HepG2 (cell line): ENCODE results near the gene EFEMP2. TPM values are rescaled to one million over a fixed set of nuclear protein-coding genes. Genes with fewer than 3 reads are reported as not detected.

Experiments used
- AKAP8 ChIP-seq: sonication (generic); formaldehyde crosslinking; IDR thresholded peaks from 2 replicates; pipeline ENCODE4 v1.5.1; 2020; ENCODE audit warnings: mild to moderate bottlenecking, missing genetic modification reagents
- KDM4B ChIP-seq: sonication (generic); formaldehyde crosslinking; IDR thresholded peaks from 2 replicates; pipeline ENCODE4 v1.4.0; 2020; ENCODE audit warnings: missing genetic modification reagents
- MED1 ChIP-seq: sonication (generic); formaldehyde crosslinking; IDR thresholded peaks from 2 replicates; pipeline ENCODE4 v1.4.0; 2020; ENCODE audit warnings: missing genetic modification reagents
- MIER3 ChIP-seq: IDR thresholded peaks from 2 replicates; pipeline ENCODE4 v1.6.1; 2016; ENCODE audit warnings: missing compliant biosample characterization, borderline replicate concordance
- MTF1 ChIP-seq: sonication (generic); formaldehyde crosslinking; IDR thresholded peaks from 2 replicates; pipeline ENCODE4 v1.5.0; 2020; ENCODE audit warnings: missing genetic modification reagents
- SNAI1 ChIP-seq: sonication (generic); formaldehyde crosslinking; IDR thresholded peaks from 2 replicates; pipeline ENCODE4 v1.5.0; 2020; ENCODE audit warnings: mild to moderate bottlenecking, missing genetic modification reagents, borderline replicate concordance
- SP5 ChIP-seq: IDR thresholded peaks from 2 replicates; pipeline ENCODE4 v1.6.1; 2016; ENCODE audit warnings: low read depth, borderline replicate concordance
- SRSF1 ChIP-seq: fragments of 200-400 bp; formaldehyde crosslinking; optimal IDR thresholded peaks from 2 replicates; pipeline ENCODE3; 2017; ENCODE audit warnings: mild to moderate bottlenecking, low read depth, low read length, moderate library complexity
- TCF7 ChIP-seq: sonication (generic); IDR thresholded peaks from 2 replicates; pipeline ENCODE4 v1.6.1; 2016; ENCODE audit warnings: antibody characterized with exemption, low read depth
- YY1 ChIP-seq: IDR thresholded peaks from 2 replicates; pipeline ENCODE4 v1.6.1; 2011; ENCODE audit warnings: low read length, low read depth, moderate library complexity, mild to moderate bottlenecking; ENCODE audit not compliant: insufficient read depth, insufficient replicate concordance
- ZBTB33 ChIP-seq: sonication (generic); formaldehyde crosslinking; IDR thresholded peaks from 2 replicates; pipeline ENCODE4 v1.4.0; 2020; ENCODE audit warnings: missing genetic modification reagents
- ZBTB40 ChIP-seq, 2 experiments: fragments of 450-650 bp in 1 of 2; sonication (generic) in 1 of 2; formaldehyde crosslinking in 1 of 2; IDR thresholded peaks; 2 replicates each; pipeline versions ENCODE4 v1.6.1 to v1.8.0; 2016 to 2022; ENCODE audit warnings: antibody characterized with exemption in 1 of 2, mild to moderate bottlenecking in 1 of 2, missing genetic modification reagents in 1 of 2
- ZBTB42 ChIP-seq: sonication (generic); formaldehyde crosslinking; IDR thresholded peaks from 2 replicates; pipeline ENCODE4 v1.5.0; 2020; ENCODE audit warnings: mild to moderate bottlenecking, missing genetic modification reagents
- ZNF12 ChIP-seq: sonication (generic); formaldehyde crosslinking; IDR thresholded peaks from 2 replicates; pipeline ENCODE4 v1.5.0; 2020; ENCODE audit warnings: missing genetic modification reagents
- ZNF264 ChIP-seq: sonication (generic); formaldehyde crosslinking; IDR thresholded peaks from 2 replicates; pipeline ENCODE4 v1.4.0; 2020; ENCODE audit warnings: missing genetic modification reagents
- ZNF335 ChIP-seq: sonication (generic); formaldehyde crosslinking; IDR thresholded peaks from 2 replicates; pipeline ENCODE4 v1.4.0; 2020; ENCODE audit warnings: missing genetic modification reagents
- ZNF414 ChIP-seq: sonication (generic); formaldehyde crosslinking; IDR thresholded peaks from 2 replicates; pipeline ENCODE4 v1.5.0; 2020; ENCODE audit warnings: missing genetic modification reagents
- ZNF543 ChIP-seq: sonication (generic); formaldehyde crosslinking; IDR thresholded peaks from 2 replicates; pipeline ENCODE4 v1.4.0; 2020; ENCODE audit warnings: mild to moderate bottlenecking, missing genetic modification reagents
- ZNF720 ChIP-seq: sonication (generic); formaldehyde crosslinking; IDR thresholded peaks from 2 replicates; pipeline ENCODE4 v1.4.0; 2020; ENCODE audit warnings: missing genetic modification reagents
- ZNF749 ChIP-seq: sonication (generic); formaldehyde crosslinking; IDR thresholded peaks from 2 replicates; pipeline ENCODE4 v1.8.0; 2022; ENCODE audit warnings: mild to moderate bottlenecking, missing genetic modification reagents, moderate library complexity, borderline replicate concordance
- ZNF878 ChIP-seq: sonication (generic); formaldehyde crosslinking; IDR thresholded peaks from 2 replicates; pipeline ENCODE4 v1.8.1; 2023; ENCODE audit warnings: mild to moderate bottlenecking, missing genetic modification reagents, moderate library complexity
- polyA plus RNA-seq, 8 experiments: library from polyadenylated mRNA; depleted of rRNA in 3 of 8; stranded (reverse) in 7 of 8; unstranded in 1 of 8; fragments of >200 nt; fragmentation: Illumina TruSeq in 4 of 8; extraction: Trizol in 4 of 8; gene quantifications; 2 replicates each; pipeline versions ENCODE4 v1.2.1 to v1.2.3, GENCODE V29; 2011 to 2016; ENCODE audit warnings: low read depth in 4 of 8, missing spikeins in 1 of 8, mixed read lengths in 1 of 8; ENCODE audit not compliant: insufficient read depth in 1 of 8
- total RNA-seq, 5 experiments: library from RNA; depleted of rRNA; stranded (reverse); fragments of >200 nt; fragmentation: Illumina TruSeq; extraction: Trizol; gene quantifications; 2 replicates each; pipeline ENCODE4 v1.2.3, GENCODE V29; 2016; ENCODE audit warnings: low read depth in 1 of 5

EFEMP2 gene
- total and polyA plus RNA-seq, 2 of the 13 experiments (the other 11 are each of a cell fraction or from before 2014, with no cell fraction given) = 7.4 to 29.7 TPM

- TF ChIP-seq ZBTB40 (IDR thresholded peaks at IDR 0.05) (no peak), ZBTB40 (CRISPR knock-in tag; IDR thresholded peaks at IDR 0.05) (peak; percentile 41; the same call in 1 of the 2 replicates), ZNF720 (no peak), ZNF878 (no peak), ZNF335 (CRISPR knock-in tag) (no peak), ZNF749 (CRISPR knock-in tag) (no peak), ZNF264 (CRISPR knock-in tag) (no peak), MED1 (CRISPR knock-in tag) (0 out of 2 replicates have a peak, but pooled peaks have one; percentile 19), SNAI1 (no peak), MTF1 (CRISPR knock-in tag) (no peak), ZNF12 (CRISPR knock-in tag) (no peak), ZNF414 (CRISPR knock-in tag) (no peak), YY1 (no peak), ZNF543 (no peak), AKAP8 (CRISPR knock-in tag) (no peak), ZBTB33 (CRISPR knock-in tag) (no peak), ZBTB42 (CRISPR knock-in tag) (no peak), SP5 (CRISPR knock-in tag) (no peak), SRSF1 (no peak), KDM4B (CRISPR knock-in tag) (no peak), TCF7 (no peak), MIER3 (no peak)
Observed at GRCh38 chr11:65849771-65850216, 22.8 kb downstream of the EFEMP2 start (continued).
